ENCODE data around the gene CPED1. TPM values are rescaled to one million over a fixed set of nuclear protein-coding genes. Genes with fewer than 3 reads are reported as not detected.
"Not testable (repeated sequence)": the region's sequence is repeated elsewhere in the genome, so short reads cannot be mapped to it uniquely, and the experiment has no call there.

Gene CPED1
- total RNA-seq, 1 donor from 2014 or later: 1.5 TPM

DNA sequence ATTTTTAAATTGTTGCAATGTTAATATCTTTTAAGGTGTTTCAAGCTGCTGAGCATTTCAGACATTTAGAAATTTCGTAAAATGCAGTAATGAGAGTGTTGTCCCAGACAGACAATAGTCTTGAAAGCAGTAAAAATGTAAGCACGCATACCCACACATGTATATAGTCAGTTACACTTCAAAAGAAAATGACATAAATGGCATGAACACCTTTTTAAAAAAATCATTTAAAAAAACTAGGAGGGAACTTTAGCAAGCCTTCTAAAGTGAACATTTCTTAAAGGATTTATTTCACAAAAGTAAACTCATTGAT is 51.0 kb downstream of the CPED1 start:
- no peak for DNase-seq (ENCODE audit: low read depth, low spot score)

DNA sequence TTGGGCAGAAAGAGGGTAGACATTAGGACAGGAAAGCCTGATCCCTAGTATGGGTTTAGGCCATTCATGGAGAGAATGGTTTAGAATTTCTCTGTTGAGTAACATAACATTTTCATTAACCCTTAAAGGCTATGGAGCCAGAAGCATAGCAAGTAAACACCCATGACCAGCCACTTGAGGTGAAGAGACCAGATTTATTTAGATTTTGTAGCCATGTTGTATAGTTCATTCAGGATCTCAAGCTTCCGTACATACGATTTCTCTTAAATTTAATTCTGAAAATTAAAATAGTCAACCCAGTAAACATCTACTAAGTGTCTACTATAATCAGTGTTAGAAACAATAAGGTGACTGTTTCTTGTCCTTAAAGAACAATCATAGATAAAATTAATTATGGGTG is 51.5 kb downstream of the CPED1 start:
- DNase-seq (ENCODE audit: low read depth, low spot score): no peak

DNA sequence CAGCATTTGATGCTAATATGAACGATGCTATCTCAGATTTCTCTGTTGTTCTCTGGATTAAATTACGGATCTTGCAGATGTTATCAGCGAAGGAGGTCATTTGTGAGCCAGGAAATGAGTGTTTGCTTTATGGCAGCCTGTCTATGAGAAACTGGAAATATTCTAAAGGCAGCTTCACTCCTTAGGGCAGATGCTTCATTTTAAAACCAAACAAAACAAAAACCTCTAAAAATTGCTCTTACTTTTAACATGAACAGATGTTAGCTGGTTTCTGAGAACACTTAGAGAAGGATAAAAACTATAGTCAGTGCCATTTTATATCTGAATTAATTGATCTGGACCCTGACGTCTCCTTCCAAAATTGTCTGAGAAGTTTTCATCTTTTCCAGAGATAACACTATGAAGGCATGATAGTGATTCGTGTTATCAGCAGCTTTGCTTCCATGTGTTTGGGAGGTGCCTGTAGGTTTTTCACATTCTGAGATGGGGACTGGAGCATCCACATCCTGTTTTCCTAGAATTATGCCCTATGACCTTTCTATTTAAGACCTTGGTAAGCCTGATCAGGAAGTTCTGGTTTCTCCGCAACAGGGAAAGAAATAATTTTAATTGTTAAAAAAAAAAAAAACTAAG is 53.1 kb downstream of the CPED1 start:
- peak; percentile 1 for DNase-seq (ENCODE audit: low read depth, low spot score)

DNA sequence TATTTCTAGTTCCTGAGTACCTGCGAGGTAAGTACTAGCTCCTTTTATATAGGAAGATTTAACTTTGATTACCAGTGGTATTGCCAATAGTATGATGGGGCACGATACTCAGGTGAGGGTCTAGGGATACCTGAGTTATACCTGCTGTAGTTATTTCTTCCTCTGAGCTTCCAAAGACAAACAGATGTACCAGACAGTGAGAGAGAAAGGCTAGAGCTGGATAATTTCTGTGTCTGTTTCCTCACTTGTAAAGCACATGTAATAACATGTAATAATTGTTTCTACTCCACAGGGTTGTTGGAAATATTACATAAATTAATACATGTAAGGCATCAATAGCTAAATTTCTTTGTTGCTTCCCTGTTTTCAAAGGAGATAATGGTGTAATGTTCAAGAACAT is 53.7 kb downstream of the CPED1 start:
- no peak for DNase-seq (ENCODE audit: low read depth, low spot score)

DNA sequence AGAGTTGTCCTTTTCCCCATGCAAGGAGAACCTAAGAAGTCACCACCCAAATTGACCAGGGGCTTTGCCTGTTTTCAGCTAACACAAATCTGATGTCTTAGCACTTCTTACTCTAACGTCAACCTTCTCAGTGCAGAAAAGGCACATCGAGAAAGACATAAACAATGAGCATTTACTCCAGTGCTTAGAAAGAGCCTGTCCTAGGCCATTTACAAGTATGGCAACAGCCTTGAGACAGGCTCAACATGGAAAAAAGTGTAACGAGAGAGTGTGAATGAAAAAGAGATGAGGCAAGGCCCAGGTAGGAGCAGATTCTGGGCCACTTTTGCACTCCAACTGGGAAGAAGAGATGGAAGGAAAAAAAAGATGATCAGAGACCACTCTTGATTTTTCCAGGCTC is 54.4 kb downstream of the CPED1 start:
- no peak for DNase-seq (ENCODE audit: low read depth, low spot score)

DNA sequence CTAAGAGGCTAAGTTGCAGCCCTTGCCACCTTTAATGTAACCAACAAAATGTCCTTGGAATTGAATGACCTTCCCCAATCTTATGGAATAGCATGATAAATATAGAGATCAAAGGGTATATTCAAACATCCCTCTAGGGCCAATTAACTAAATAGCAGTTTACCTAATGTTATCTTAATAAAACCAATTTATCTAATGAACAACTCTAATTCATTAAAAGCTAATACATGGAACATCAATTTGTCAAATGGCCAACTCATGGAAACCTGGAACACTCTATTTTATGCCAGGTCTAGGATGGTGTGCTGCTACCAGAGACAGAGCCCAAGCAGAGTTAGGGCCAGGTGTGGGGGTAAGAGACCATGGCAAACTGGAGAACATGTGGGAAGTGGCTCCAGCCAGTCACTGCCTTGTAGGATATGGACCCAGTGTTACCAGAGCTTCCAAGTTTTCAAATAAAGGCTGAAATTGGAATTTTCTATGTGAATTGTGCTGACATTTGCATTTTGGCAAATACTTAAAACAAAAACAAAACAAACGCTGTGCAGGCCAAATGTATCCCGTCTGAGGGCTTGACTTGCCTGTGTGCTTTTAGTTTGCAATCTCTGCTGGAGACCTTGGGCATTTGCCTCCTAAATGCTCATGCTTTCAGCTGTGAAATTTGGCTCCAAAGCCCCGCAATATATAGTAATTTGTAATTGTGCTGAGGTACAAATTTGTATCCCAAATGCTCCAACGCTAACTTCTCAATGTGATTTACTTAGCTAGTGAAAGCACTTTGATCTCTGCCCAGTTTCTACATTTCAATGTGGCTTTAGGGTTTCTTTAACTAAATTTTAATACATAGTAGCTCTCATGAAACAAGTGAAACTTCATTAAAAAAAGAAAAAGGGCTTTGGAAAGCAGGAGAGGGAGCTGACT is 55.1 kb downstream of the CPED1 start:
- DNase-seq (ENCODE audit: low read depth, low spot score): no peak

DNA sequence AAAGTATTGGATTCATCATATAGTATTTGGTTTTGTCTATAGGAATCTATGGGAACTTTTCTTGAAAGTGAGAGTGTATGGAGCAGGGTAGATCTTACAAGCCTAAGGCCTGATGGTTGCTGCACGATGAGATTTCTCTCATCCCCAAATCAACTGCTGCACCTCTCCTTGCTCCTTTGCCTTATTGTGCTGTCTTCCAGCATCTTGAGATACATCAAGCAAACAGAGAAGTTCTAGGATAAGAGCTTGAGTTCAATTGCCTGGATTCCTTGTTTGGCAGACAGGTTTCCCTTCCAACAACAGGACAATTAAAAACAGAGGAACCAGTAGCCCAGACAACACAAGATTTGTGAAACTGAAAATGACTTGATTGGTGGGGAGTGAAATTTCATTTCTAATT is 56.6 kb downstream of the CPED1 start:
- DNase-seq (ENCODE audit: low read depth, low spot score): no peak

DNA sequence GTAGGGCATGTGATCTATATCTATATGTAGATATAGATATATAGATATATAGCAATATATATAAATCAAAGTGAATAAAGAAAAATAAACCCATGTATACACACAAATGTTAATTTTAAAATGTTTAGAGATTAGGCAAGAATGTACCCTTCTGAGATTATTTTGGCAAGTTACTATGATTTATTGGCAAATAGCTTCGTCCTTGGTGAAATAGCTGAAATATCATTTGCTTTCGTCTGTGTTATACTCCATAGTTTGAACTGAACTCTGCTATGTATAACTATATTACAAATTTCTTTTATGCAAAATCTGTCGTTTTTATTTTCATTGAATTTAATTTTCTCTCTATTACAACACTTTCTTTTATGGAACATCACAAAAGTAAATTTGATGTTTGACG is 57.5 kb downstream of the CPED1 start:
- DNase-seq (ENCODE audit: low read depth, low spot score): no peak

DNA sequence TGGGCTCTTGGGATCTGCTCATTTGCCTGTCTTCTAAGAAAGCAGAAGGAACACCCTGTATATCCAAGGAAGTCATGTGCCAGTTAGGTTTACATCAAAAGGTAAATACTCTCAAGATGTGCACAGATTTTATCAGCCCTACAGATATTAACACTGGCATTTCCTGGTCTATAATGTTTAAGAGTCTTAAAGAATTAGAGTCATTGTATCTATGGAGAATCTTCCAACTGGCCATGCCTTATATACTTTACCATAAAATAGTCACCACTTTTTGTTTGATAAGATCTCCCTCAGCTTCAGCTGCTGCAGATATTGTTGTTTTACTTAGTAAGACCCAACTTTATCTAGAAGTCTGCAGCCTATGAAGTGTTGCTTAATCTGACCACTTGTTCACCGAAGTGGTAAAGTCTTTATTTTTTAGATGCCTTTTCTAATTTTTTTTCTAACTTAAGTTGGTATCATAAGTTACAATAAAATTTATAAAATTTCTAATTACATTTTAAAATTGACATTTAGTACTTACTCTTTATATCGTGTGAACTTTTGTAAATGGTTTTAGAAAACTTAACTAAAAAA is 58.5 kb downstream of the CPED1 start:
- DNase-seq (ENCODE audit: low read depth, low spot score): no peak

DNA sequence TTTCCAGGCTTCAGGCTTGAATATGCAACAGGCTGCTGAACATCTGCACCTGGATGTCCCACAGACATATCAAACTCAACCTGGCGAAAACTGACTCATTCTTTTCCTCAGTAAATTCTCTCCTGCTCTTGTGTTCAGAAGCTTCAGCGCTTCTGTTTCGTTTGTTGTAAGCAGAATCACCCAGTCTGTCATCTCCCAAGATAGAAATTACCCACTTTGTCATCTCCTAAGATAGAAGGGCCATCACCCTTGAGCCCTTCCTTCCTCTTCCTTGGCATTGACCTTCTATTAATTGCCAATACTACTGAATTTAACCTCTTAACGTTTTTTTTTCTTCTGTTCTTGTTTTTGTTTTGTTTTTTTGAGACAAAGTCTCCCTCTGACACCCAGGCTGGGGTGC is 59.7 kb downstream of the CPED1 start:
- DNase-seq (ENCODE audit: low read depth, low spot score): no peak

DNA sequence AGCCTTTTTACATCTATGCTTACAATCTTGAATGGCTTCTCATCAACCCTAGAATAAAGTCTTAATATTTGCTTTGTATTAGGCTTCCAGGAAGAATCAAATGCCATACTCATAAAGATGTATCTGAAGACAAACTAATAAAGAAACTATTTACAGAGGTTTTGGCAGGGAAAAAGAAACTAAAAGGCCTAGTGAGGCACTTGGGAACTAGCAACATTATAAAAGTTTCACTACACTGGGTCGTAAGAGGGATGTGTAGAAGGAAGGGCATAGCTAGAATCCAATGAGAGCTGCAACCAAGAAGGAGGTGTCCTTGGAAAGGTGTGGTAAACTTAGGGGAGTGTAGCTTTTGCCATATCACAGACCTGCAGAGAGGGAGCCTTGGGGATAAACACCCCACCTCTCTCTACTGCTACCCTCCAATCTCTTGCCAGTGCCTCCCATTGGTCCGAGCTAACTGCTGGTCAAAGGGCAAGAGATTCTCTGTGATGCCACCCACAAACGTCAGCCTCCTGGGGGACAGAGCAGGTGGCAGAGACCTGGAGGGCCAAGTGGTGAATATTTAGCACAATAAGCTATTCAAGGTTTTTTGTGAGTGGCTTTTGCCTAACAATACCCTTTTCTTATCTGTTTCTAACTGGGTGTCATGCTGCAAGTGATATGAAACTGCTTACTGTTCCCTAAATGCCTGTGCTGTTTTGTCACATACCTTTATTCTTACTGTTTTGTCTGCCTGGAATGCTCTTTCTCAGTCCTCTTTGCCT is 60.7 kb downstream of the CPED1 start:
- DNase-seq (ENCODE audit: low read depth, low spot score): no peak

DNA sequence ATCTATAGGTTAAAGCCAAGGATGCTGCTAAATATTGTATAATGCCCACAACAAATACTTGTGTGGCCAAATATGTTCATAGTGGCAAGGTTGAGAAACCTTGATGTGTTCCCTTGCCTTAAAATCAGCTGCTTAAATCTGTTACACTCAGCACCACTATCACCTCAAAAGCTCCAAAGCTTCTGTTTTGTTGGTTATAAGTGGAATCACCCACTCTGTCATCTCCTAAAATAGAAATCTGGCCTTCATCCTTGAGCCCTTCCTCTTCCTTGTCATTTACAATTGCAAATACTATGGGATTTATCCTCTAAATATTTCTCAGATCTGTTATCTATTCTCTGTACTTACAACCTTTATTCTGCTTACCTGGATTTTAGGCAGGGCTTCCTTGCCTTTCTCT is 61.4 kb downstream of the CPED1 start:
- no peak for DNase-seq (ENCODE audit: low read depth, low spot score)

DNA sequence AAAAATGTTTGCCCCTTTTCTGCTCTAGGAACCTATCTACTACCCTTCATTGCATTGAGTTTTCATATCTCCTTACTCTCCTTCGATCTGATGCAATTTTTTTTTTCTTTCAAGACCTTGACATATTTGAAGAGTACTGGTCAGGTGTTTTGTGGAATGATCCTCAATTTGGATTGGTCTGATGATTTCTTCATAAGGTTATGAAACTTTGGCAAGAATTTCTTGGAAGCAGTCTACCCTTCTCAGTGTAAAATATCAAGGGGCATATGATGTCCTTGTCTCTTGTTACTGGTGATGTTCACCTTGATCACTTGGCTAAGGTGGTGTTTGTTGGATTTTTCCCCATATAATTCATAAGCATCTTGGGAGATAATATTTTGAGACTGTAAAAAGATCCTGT is 64.7 kb downstream of the CPED1 start:
- DNase-seq (ENCODE audit: low read depth, low spot score): no peak

DNA sequence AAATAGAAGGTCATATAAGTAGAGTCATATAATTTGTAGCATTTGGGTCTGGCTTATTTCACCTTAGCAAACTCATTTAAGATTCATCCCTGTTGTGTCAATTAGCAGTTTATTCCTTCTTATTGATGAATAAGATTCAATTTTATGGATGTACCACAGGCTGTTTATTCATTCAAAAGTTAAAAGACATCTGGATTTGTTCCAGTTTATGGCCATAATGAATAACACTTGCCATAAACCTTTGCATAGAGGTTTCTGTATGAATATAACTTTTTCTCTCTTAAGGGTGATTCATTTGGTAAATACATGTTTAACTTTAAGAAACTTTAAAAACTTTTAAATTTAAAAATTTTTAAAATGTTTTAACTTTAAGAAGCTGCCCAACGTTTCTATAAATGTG is 66.4 kb downstream of the CPED1 start:
- DNase-seq (ENCODE audit: low read depth, low spot score): no peak

DNA sequence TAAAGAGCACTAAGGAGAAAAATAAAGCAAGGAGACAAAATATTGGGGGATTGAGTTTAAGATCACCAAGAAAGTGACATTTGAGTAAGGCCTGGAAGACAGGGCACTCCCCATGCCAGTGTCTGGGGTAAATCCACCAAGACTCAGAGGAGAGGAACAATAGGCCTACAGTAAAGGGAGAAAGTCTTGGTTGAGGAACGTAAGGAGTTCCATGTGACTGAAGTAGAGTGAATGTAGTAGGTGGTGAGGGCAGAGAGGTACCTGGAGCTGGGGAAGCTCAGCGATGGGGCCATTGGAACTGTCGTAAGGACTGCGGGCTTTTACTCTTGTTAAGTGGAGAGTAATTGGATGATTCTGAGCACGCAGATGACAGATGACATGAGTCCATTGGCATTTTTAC is 69.4 kb downstream of the CPED1 start:
- DNase-seq (ENCODE audit: low read depth, low spot score): no peak

DNA sequence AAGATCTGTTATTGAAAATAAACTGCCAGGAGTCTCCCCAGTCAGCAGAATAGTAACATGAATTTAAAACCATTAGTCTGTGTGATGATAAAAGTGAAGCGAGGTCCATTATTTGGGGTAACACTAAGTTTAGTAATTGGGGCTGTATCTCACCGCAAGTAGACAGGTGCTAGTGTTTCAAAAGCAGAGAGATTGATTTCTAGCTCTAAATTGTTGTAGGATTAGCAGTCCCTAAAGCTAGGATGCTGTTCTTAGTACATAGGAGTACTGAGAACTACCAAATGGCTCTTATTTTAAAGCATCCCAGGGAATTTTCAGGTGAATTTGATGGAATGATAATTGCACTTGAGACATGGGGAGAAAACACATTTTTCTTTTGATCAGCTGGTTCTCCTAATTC is 70.5 kb downstream of the CPED1 start:
- no peak for DNase-seq (ENCODE audit: low read depth, low spot score)

DNA sequence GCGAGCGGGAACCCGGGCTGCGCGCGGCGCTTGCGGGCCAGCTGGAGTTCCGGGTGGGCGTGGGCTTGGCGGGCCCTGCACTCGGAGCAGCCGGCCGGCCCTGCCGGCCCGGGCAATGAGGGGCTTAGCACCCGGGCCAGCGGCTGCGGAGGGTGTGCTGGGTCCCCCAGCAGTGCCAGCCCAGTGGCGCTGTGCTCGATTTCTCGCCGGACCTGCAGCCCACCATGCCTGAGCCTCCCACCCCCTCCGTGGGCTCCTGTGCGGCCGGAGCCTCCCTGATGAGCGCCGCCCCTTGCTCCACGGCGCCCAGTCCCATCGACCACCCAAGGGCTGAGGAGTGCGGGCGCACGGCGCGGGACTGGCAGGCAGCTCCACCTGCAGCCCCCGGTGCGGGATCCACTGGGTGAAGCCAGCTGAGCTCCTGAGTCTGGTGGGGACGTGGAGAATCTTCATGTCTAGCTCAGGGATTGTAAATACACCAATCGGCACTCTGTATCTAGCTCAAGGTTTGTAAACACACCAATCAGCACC is 71.5 kb downstream of the CPED1 start:
- not testable (repeated sequence) for DNase-seq (ENCODE audit: low read depth, low spot score)

DNA sequence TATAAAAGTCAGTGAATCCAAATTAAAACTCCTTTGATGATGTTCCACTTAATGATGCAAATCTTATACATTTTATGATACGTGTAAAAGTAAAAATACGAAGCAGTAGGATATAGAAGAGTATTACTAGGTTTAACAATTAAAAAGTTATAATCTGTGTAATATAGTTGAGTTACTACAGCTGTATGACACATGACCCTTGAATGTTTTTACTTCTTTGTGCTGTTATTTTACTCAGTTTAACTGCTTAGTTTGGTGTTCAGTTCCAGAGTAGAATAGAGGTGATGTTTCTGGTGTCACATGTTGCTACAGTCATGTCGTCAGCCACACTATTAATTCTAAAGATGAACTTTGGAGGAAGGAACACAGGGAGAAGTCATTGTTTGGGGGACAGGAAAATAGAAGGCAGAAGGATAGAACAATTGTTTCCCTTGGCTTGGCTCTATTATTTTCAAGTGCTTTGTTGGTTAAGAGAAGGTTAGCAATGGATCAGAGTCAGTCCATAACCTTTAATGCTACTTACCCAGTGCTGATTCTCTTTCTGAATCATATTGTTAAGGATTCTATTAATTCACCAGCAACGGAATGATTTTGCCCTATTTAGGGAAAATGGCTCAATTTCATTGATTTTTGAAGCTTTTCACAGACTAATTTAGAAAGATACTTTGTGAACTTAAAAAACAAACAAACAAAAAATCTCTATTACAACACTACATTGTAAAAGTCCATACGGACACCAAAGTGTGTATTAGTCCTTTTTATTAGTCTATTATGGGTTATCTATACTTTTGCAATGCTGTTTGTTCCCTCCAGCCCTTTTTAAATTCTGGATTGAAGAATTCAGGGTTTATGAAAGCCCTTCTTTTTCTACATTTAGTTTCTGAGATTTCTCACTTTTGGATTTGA is 73.4 kb downstream of the CPED1 start:
- DNase-seq (ENCODE audit: low read depth, low spot score): no peak

DNA sequence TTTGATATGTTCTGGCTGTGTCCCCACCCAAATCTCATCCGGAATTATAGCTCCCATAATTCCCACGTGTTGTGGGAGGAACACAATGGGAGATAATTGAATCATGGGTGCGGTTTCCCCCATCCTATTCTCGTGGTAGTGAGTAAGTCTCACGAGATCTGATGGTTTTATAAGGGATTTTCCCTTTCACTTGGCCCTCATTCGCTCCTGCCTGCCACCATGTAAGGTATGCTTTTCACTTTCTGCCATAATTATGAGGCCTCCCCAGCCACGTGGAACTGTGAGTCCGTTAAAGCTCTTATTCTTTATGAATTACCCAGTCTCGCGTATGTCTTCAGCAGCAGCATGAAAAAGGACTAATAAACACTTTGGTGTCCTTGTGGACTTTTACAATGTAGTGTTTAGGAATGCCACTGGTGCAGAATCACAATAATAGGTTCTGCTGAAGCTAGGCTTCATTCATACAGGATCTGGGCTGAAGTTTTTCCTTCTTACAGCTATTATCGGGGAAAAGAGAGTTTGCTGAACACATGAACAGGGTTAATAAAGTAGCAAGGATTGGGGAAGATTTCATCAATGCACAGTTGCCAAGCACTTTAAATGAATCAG is 74.3 kb downstream of the CPED1 start:
- no peak for DNase-seq (ENCODE audit: low read depth, low spot score)

DNA sequence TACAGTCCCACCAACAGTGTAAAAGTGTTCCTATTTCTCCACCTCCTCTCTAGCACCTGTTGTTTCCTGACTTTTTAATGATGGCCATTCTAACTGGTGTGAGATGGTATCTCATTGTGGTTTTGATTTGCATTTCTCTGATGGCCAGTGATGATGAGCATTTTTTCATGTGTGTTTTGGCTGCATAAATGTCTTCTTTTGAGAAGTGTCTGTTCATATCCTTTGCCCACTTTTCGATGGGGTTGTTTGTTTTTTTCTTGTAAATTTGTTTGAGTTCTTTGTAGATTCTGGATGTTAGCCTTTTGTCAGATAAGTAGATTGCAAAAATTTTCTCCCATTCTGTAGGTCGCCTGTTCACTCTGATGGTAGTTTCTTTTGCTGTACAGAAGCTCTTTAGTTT is 79.2 kb downstream of the CPED1 start:
- DNase-seq (ENCODE audit: low read depth, low spot score): not testable (repeated sequence)

All from pulmonary artery endothelial cell (primary cell).